Measurements from ENCODE around the gene LAMC1.

DNA sequence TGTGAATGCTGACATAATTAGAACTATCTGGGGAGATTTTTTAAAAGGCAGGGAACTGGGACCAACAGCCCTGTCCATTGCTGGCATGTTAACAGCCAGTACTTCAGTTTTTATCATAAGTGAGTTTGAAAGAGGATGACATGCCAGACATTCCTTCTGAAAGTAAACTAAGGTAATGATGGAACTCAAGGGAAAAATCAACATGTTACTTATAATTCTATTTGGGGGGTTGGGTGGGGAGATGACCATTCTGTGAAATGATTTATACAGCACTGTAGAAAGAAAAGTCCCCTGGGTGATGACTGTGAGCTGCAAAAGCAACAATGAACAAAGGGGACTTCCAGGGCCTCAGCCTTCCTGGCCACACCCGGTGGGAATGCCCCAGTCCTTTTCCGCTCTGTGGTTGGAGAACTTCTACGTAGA lies 157.4 kb downstream of the LAMC1 start:
- TF ChIP-seq, protein P1, sequence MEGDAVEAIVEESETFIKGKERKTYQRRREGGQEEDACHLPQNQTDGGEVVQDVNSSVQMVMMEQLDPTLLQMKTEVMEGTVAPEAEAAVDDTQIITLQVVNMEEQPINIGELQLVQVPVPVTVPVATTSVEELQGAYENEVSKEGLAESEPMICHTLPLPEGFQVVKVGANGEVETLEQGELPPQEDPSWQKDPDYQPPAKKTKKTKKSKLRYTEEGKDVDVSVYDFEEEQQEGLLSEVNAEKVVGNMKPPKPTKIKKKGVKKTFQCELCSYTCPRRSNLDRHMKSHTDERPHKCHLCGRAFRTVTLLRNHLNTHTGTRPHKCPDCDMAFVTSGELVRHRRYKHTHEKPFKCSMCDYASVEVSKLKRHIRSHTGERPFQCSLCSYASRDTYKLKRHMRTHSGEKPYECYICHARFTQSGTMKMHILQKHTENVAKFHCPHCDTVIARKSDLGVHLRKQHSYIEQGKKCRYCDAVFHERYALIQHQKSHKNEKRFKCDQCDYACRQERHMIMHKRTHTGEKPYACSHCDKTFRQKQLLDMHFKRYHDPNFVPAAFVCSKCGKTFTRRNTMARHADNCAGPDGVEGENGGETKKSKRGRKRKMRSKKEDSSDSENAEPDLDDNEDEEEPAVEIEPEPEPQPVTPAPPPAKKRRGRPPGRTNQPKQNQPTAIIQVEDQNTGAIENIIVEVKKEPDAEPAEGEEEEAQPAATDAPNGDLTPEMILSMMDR (IDR thresholded peaks at IDR 0.05) = no peak
- TF ChIP-seq POLR2A (IDR thresholded peaks at IDR 0.05) = no peak
- peak in 1 of 2 donors; percentile 16 for TF ChIP-seq EP300 (IDR thresholded peaks at IDR 0.05)

All from tibial nerve (tissue), 4 donors.